HepG2 (cell line): ENCODE results near the gene ITK. TPM values are rescaled to one million over a fixed set of nuclear protein-coding genes. Genes with fewer than 3 reads are reported as not detected.

Source experiments
- AKNA ChIP-seq: sonication (generic); formaldehyde crosslinking; IDR thresholded peaks from 2 replicates; pipeline ENCODE4 v1.4.0; 2020; ENCODE audit warnings: missing genetic modification reagents, borderline replicate concordance
- ARID3A ChIP-seq: IDR thresholded peaks from 2 replicates; pipeline ENCODE4 v1.6.1; 2012; ENCODE audit warnings: low read depth, low read length, improper control_type of control experiment
- CERS6 ChIP-seq: sonication (generic); formaldehyde crosslinking; IDR thresholded peaks from 2 replicates; pipeline ENCODE4 v1.5.0; 2020; ENCODE audit warnings: missing genetic modification reagents
- HDAC1 ChIP-seq: sonication (generic); formaldehyde crosslinking; IDR thresholded peaks from 2 replicates; pipeline ENCODE4 v1.5.1; 2020; ENCODE audit warnings: mild to moderate bottlenecking, missing genetic modification reagents
- TAF15 ChIP-seq: fragments of 200-400 bp; formaldehyde crosslinking; IDR thresholded peaks from one replicate; pipeline ENCODE4 v1.6.1; 2018; ENCODE audit warnings: mild to moderate bottlenecking, low read depth, low read length; ENCODE audit not compliant: poor library complexity, severe bottlenecking
- TOPORS ChIP-seq: sonication (generic); formaldehyde crosslinking; IDR thresholded peaks from 2 replicates; pipeline ENCODE4 v1.8.0; 2023; ENCODE audit warnings: mild to moderate bottlenecking, missing genetic modification reagents
- XRCC5 ChIP-seq: fragments of 200-400 bp; formaldehyde crosslinking; optimal IDR thresholded peaks from 2 replicates; pipeline ENCODE3; 2017; ENCODE audit warnings: mild to moderate bottlenecking, low read length
- ZBTB3 ChIP-seq: sonication (generic); formaldehyde crosslinking; IDR thresholded peaks from 2 replicates; pipeline ENCODE4 v1.4.0; 2020; ENCODE audit warnings: low read depth, mild to moderate bottlenecking, moderate library complexity, missing genetic modification reagents, borderline replicate concordance
- ZNF354B ChIP-seq: sonication (generic); formaldehyde crosslinking; IDR thresholded peaks from 2 replicates; pipeline ENCODE4 v1.8.0; 2022; ENCODE audit warnings: mild to moderate bottlenecking, missing genetic modification reagents
- ZNF512 ChIP-seq: sonication (generic); formaldehyde crosslinking; IDR thresholded peaks from 2 replicates; pipeline ENCODE4 v1.4.0; 2020; ENCODE audit warnings: mild to moderate bottlenecking, missing genetic modification reagents
- ZNF780A ChIP-seq: sonication (generic); formaldehyde crosslinking; IDR thresholded peaks from 2 replicates; pipeline ENCODE4 v1.8.0; 2022; ENCODE audit warnings: mild to moderate bottlenecking, missing genetic modification reagents, moderate library complexity
- polyA plus RNA-seq, 8 experiments: library from polyadenylated mRNA; depleted of rRNA in 3 of 8; stranded (reverse) in 7 of 8; unstranded in 1 of 8; fragments of >200 nt; fragmentation: Illumina TruSeq in 4 of 8; extraction: Trizol in 4 of 8; gene quantifications; 2 replicates each; pipeline versions ENCODE4 v1.2.1 to v1.2.3, GENCODE V29; 2011 to 2016; ENCODE audit warnings: low read depth in 4 of 8, missing spikeins in 1 of 8, mixed read lengths in 1 of 8; ENCODE audit not compliant: insufficient read depth in 1 of 8
- total RNA-seq, 5 experiments: library from RNA; depleted of rRNA; stranded (reverse); fragments of >200 nt; fragmentation: Illumina TruSeq; extraction: Trizol; gene quantifications; 2 replicates each; pipeline ENCODE4 v1.2.3, GENCODE V29; 2016; ENCODE audit warnings: low read depth in 1 of 5
- TF ChIP-seq, protein P1 (sequence below): sonication (generic); formaldehyde crosslinking; IDR thresholded peaks from 2 replicates; pipeline ENCODE4 v1.5.0; 2020; ENCODE audit warnings: missing genetic modification reagents
- TF ChIP-seq, protein P2 (sequence below): IDR thresholded peaks from 2 replicates; pipeline ENCODE4 v1.4.0; 2020; ENCODE audit warnings: mild to moderate bottlenecking, missing genetic modification reagents

Gene ITK
- total and polyA plus RNA-seq, 2 of the 13 experiments (the other 11 are each of a cell fraction or from before 2014, with no cell fraction given), result 0.01 TPM; not detected in 1

- TF ChIP-seq AKNA (CRISPR knock-in tag) (no peak), XRCC5 (peak; percentile 72), TOPORS (peak; percentile 57; the same call in 1 of the 2 replicates), ZNF512 (no peak), ZNF354B (CRISPR knock-in tag) (peak; percentile 77; the same call in 1 of the 2 replicates), ZNF780A (CRISPR knock-in tag) (peak; percentile 78; the same call in 1 of the 2 replicates), ARID3A (peak; percentile 78), TAF15 (no peak), CERS6 (CRISPR knock-in tag) (no peak), ZBTB3 (CRISPR knock-in tag) (peak; percentile 94), HDAC1 (CRISPR knock-in tag) (peak; percentile 93)
- TF ChIP-seq, protein P1, sequence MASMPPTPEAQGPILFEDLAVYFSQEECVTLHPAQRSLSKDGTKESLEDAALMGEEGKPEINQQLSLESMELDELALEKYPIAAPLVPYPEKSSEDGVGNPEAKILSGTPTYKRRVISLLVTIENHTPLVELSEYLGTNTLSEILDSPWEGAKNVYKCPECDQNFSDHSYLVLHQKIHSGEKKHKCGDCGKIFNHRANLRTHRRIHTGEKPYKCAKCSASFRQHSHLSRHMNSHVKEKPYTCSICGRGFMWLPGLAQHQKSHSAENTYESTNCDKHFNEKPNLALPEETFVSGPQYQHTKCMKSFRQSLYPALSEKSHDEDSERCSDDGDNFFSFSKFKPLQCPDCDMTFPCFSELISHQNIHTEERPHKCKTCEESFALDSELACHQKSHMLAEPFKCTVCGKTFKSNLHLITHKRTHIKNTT, result no peak
- TF ChIP-seq, protein P2, sequence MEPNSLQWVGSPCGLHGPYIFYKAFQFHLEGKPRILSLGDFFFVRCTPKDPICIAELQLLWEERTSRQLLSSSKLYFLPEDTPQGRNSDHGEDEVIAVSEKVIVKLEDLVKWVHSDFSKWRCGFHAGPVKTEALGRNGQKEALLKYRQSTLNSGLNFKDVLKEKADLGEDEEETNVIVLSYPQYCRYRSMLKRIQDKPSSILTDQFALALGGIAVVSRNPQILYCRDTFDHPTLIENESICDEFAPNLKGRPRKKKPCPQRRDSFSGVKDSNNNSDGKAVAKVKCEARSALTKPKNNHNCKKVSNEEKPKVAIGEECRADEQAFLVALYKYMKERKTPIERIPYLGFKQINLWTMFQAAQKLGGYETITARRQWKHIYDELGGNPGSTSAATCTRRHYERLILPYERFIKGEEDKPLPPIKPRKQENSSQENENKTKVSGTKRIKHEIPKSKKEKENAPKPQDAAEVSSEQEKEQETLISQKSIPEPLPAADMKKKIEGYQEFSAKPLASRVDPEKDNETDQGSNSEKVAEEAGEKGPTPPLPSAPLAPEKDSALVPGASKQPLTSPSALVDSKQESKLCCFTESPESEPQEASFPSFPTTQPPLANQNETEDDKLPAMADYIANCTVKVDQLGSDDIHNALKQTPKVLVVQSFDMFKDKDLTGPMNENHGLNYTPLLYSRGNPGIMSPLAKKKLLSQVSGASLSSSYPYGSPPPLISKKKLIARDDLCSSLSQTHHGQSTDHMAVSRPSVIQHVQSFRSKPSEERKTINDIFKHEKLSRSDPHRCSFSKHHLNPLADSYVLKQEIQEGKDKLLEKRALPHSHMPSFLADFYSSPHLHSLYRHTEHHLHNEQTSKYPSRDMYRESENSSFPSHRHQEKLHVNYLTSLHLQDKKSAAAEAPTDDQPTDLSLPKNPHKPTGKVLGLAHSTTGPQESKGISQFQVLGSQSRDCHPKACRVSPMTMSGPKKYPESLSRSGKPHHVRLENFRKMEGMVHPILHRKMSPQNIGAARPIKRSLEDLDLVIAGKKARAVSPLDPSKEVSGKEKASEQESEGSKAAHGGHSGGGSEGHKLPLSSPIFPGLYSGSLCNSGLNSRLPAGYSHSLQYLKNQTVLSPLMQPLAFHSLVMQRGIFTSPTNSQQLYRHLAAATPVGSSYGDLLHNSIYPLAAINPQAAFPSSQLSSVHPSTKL (CRISPR knock-in tag), result peak; percentile 99
Measured at GRCh38 chr5:157290981-157291711, 110.5 kb downstream of the ITK start (continued).
